Activated CD4-positive, alpha-beta T cell treated with anti-CD3 and anti-CD28 coated beads for 1 hour (primary cell): ENCODE results near the gene FNDC11.

ENCODE experiments used
- DNase-seq: peaks from one replicate; pipeline ENCODE4 v3.0.0-alpha.2; 2020

The FNDC11 gene

GRCh38 chr20:63540417-63541186 lies 13.4 kb upstream of the FNDC11 start:
- no peak for DNase-seq

GRCh38 chr20:63541371-63541770 lies 12.6 kb upstream of the FNDC11 start:
- DNase-seq: no peak

- DNase-seq: no peak
Observed at GRCh38 chr20:63542031-63542559, 11.9 kb upstream of the FNDC11 start.

GRCh38 chr20:63542696-63543095 lies 11.3 kb upstream of the FNDC11 start:
- no peak for DNase-seq

GRCh38 chr20:63543131-63543530 lies 10.8 kb upstream of the FNDC11 start:
- DNase-seq: no peak

GRCh38 chr20:63543733-63544132 lies 10.2 kb upstream of the FNDC11 start:
- DNase-seq: no peak

- no peak for DNase-seq
Observed at GRCh38 chr20:63544241-63544957, 9.6 kb upstream of the FNDC11 start.

- no peak for DNase-seq
Observed at GRCh38 chr20:63544958-63545516, 8.9 kb upstream of the FNDC11 start.

- no peak for DNase-seq
Observed at GRCh38 chr20:63545814-63546213, 8.1 kb upstream of the FNDC11 start.

GRCh38 chr20:63546256-63546955 lies 7.6 kb upstream of the FNDC11 start:
- DNase-seq: no peak

GRCh38 chr20:63546956-63547724 lies 6.8 kb upstream of the FNDC11 start:
- no peak for DNase-seq

- no peak for DNase-seq
Observed at GRCh38 chr20:63547725-63548480, 6.1 kb upstream of the FNDC11 start, which contains the start of gene SRMS. SRMS (minus strand) TSS chr20:63547749; CDS start chr20:63547463, 286 bp downstream.

- DNase-seq: no peak
Observed at GRCh38 chr20:63548542-63548941, 5.4 kb upstream of the FNDC11 start.

- DNase-seq: no peak
Observed at GRCh38 chr20:63549019-63549418, 4.9 kb upstream of the FNDC11 start.

GRCh38 chr20:63549679-63550282 lies 4.2 kb upstream of the FNDC11 start:
- DNase-seq: no peak

- DNase-seq: no peak
Observed at GRCh38 chr20:63551068-63551467, 2.9 kb upstream of the FNDC11 start.

- DNase-seq: no peak
Observed at GRCh38 chr20:63552481-63553249, 1.3 kb upstream of the FNDC11 start.

GRCh38 chr20:63553251-63553932 lies 567 bp upstream of the FNDC11 start:
- peak; percentile 87 for DNase-seq
